Mesodermal cell (in vitro differentiated cells): ENCODE results near the gene PTTG2.

Experiments used
- H3K27ac ChIP-seq: 2 replicates; pipeline ENCODE4 v1.7.0; 2013; ENCODE audit warnings: mild to moderate bottlenecking, low read depth, low read length, moderate library complexity; ENCODE audit not compliant: severe bottlenecking
- H3K36me3 ChIP-seq: 2 replicates; pipeline ENCODE4 v1.7.1; 2013; ENCODE audit warnings: mild to moderate bottlenecking, low read length, moderate library complexity; ENCODE audit not compliant: control insufficient read depth, insufficient read depth
- H3K4me1 ChIP-seq: one replicate; pipeline ENCODE4 v1.7.1; 2013; ENCODE audit warnings: mild to moderate bottlenecking, low read length; ENCODE audit not compliant: insufficient read depth, control insufficient read depth, poor library complexity, severe bottlenecking
- H3K4me3 ChIP-seq: 2 replicates; pipeline ENCODE4 v1.7.0; 2013; ENCODE audit warnings: low read length, control low read depth, mild to moderate bottlenecking; ENCODE audit not compliant: insufficient read depth, poor library complexity, severe bottlenecking; ENCODE audit errors: extremely low read depth
- H3K9me3 ChIP-seq: 2 replicates; pipeline ENCODE4 v1.7.1; 2013; ENCODE audit warnings: mild to moderate bottlenecking, low read length, moderate library complexity; ENCODE audit not compliant: control insufficient read depth
- WGBS, 2 experiments: methylation state at CpG; one replicate each; pipeline ENCODE4 v1.1.5; 2013; ENCODE audit warnings: missing lambda C conversion rate in 2 of 2; ENCODE audit not compliant: insufficient coverage in 2 of 2; 5-methylcytosine and 5-hydroxymethylcytosine counted together

The PTTG2 gene

DNA sequence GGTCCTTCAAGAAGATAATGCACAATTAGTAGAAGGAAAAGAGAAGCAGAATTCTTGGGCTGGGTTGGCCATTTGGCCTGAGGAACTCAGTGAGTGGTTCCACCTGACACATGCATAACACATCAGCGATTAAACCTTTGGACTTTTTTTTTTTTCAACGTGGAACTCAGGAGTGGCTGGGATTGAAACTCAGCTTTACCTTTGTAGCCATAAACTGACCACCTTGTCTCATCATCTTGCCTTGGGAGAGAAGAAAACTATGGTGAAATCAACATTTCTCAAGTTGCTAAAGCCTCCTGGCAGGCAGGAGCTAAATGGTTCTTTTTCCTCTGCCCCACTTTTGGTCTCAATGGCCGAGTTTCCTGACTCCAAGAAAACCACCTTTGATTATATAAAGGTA is 16.3 kb downstream of the PTTG2 start:
- peaks cover 10% of the 10 kb centered on the region for H3K4me1 ChIP-seq
- H3K27ac ChIP-seq = no peak overlapping the region
- peak overlapping the region; percentile 29 for H3K4me3 ChIP-seq
- no peaks in the 10 kb centered on the region for H3K9me3 ChIP-seq
- 100% methylated on average over 1 of the region's 3 CpGs; no CpG with 5 or more reads in 1 of the 2 experiments for whole genome bisulfite sequencing, 2 experiments
- no peaks in the 10 kb centered on the region for H3K36me3 ChIP-seq

DNA sequence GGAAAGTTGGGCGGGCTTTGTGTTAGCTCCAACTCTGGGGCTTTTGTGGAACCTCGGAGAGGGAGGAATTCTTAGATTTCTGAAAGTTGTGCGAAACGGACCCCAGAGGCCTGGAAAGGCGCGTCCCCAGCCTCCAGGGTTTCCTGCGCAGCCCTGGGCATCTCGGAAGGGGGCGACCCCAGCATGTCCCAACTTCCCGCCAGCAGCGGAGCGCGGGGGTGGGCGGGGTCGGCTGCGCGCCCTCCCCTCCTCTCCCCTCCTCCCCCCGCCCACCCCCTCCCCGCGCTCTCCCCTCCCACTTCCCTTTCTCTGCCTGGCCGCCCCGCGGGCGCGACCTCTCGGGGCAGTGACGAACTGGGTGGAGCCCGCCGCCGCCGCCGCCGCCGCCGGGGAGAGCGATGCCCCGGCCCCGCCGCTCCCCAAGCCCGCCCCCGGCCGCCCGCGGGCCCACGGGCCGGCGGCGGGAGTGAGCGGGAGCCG is 16.8 kb downstream of the PTTG2 start:
- Histone ChIP-seq H3K4me1 (peaks cover 15% of the 10 kb centered on the region), H3K36me3 (no peaks in the 10 kb centered on the region), H3K4me3 (peak overlapping the region; percentile 72), H3K9me3 (no peaks in the 10 kb centered on the region), H3K27ac (peak overlapping the region; percentile 69)
- 0% methylated on average over 1 of the region's 50 CpGs for WGBS, 2 experiments

DNA sequence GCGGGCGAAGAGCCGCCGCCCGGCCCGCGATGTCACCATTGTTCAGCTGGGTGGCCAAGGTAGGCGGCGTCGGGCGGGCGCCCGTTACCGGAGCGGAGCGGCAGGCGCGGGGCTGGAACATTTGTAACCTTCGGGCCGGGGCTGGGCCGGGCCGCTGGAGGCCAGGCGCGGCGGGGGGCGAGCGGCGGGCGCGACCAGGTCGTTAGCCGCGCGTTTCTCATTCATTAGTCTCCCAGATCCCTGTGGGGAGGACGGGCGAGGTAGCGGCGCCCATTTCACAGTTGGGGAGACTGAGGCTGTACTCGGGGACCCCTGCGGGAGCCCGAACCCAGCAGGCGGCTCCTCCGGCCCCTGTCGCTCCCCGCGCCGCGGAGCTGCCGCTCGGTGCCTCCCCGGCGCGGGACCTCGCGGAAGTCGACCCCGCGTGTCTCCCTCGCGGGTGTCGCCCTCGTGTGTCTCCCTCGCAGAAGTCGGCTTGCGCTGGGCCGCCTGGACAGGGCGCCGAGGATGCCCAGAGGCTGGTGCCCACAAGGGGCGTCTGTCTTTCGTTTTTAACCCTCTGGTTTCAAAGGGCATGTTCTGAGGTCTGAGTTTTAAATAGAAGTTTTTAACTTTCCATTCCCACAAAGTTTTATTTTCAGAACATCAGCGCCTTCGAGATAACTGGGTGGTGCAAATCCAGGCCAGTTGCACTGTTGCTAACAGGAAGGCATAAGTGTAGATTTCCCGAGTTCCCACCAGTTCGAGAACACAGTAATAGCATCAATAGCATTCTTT is 17.5 kb downstream of the PTTG2 start:
- peaks cover 22% of the 10 kb centered on the region for H3K4me1 ChIP-seq
- H3K4me3 ChIP-seq = peak overlapping the region; percentile 72
- H3K36me3 ChIP-seq = no peaks in the 10 kb centered on the region
- H3K27ac ChIP-seq = peak overlapping the region; percentile 69
- 0 to 1% methylated on average over 45 to 51 of the region's 74 CpGs for WGBS, 2 experiments
- H3K9me3 ChIP-seq = no peaks in the 10 kb centered on the region

- Histone ChIP-seq H3K36me3 (no peaks in the 10 kb centered on the region), H3K4me1 (peaks cover 25% of the 10 kb centered on the region), H3K9me3 (no peaks in the 10 kb centered on the region), H3K4me3 (peak overlapping the region; percentile 72), H3K27ac (no peak overlapping the region)
- WGBS, 2 experiments = 24 to 48% methylated on average over 4 to 7 of the region's 11 CpGs
Measured at GRCh38 chr4:37978248-37978924, 18.2 kb downstream of the PTTG2 start.

GRCh38 chr4:37980246-37980645 is 20.0 kb downstream of the PTTG2 start:
- H3K27ac ChIP-seq = no peak overlapping the region
- H3K4me1 ChIP-seq = peaks cover 25% of the 10 kb centered on the region
- no peak overlapping the region for H3K4me3 ChIP-seq
- no CpG with 5 or more reads among the region's 1 CpG for WGBS, 2 experiments
- no peaks in the 10 kb centered on the region for H3K36me3 ChIP-seq
- no peaks in the 10 kb centered on the region for H3K9me3 ChIP-seq

DNA sequence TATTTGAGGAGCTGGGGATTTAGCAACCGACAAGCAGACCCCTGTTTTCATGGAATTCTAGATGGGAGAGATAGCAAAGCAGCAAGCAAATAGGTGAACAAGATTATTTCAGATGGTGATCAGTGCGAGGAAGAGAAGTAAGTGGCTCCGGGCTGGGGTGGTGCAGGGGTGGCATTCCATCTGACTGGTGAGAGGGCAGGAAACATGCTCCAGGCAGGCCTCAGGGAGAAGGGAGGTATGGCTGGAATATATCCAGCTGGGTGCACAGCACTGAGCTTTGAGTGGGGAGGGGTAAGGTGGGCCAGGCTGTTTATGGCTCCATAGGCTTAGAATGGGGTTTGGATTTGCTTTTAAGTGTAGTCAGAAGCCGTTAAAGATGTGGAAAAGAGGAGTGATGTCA is 21.2 kb downstream of the PTTG2 start:
- Histone ChIP-seq H3K36me3 (no peaks in the 10 kb centered on the region), H3K4me3 (no peak overlapping the region), H3K4me1 (peaks cover 25% of the 10 kb centered on the region), H3K9me3 (no peaks in the 10 kb centered on the region), H3K27ac (no peak overlapping the region)
- 69 to 95% methylated on average over 3 to 4 of the region's 4 CpGs for WGBS, 2 experiments

- 40 to 74% methylated on average over 3 to 4 of the region's 7 CpGs for WGBS, 2 experiments
- H3K27ac ChIP-seq = peak overlapping the region; percentile 30
Measured at GRCh38 chr4:37981844-37982720, 21.9 kb downstream of the PTTG2 start.

DNA sequence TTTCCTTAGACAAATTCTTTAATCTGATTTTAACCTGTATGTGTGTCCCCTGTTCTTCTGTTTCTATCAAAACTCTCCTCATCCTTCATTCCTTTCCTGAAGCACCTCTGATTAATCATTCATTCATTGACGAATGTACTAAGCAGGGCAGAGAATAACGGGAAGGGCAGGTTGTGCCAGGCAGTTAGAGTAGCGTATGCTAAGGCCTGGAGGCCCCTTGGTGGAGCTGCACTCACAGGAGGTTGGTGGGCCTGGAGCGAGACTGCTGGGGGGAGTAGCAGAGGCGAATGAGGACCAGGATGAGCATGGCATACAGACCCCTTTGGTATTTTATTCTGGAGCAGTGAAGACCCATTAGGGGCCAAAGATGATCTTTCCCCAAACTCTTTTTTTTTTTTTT is 22.5 kb downstream of the PTTG2 start:
- Histone ChIP-seq H3K9me3 (no peaks in the 10 kb centered on the region), H3K27ac (no peak overlapping the region), H3K4me3 (no peak overlapping the region), H3K4me1 (peaks cover 25% of the 10 kb centered on the region), H3K36me3 (no peaks in the 10 kb centered on the region)
- 87% methylated on average over 5 of the region's 5 CpGs; no CpG with 5 or more reads in 1 of the 2 experiments for WGBS, 2 experiments

More at GRCh38 chr4:37981844-37982720, 21.9 kb downstream of the PTTG2 start:
- H3K36me3 ChIP-seq = no peaks in the 10 kb centered on the region
- H3K9me3 ChIP-seq = no peaks in the 10 kb centered on the region
- peaks cover 25% of the 10 kb centered on the region for H3K4me1 ChIP-seq
- H3K4me3 ChIP-seq = no peak overlapping the region

- H3K9me3 ChIP-seq = no peaks in the 10 kb centered on the region
- no peaks in the 10 kb centered on the region for H3K36me3 ChIP-seq
- H3K27ac ChIP-seq = no peak overlapping the region
- no peak overlapping the region for H3K4me3 ChIP-seq
- peaks cover 23% of the 10 kb centered on the region for H3K4me1 ChIP-seq
- WGBS, 2 experiments = no CpG with 5 or more reads among the region's 1 CpG
Measured at GRCh38 chr4:37983951-37984350, 23.8 kb downstream of the PTTG2 start.

DNA sequence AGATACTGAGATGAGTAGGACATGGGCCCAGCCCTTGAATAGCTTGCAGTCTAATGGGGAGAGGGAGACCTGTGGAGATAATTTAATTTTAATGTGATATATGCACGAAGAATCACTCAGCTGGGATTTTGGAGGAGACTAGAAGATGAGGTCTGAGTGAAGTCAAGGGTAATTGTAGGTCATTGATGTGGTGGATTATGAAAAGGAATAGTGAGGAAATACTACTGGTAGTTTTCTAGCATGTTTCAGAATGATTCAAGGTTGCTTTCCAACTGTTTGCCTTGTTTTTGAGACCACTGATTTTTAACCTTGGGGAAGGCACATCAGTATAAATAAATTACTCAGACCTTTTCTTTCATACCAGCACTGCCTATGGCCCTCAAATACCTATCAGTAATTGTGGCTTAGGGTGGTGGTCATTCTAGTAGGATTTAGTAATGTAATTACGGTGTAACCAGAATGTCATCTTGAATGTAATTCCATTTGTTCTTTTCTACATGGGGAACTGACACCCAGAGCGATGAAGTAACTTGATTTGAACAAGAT is 25.6 kb downstream of the PTTG2 start:
- 95 to 100% methylated on average over 2 of the region's 3 CpGs for WGBS, 2 experiments
- peaks cover 24% of the 10 kb centered on the region for H3K4me1 ChIP-seq
- no peak overlapping the region for H3K27ac ChIP-seq
- H3K4me3 ChIP-seq = no peak overlapping the region
- H3K9me3 ChIP-seq = no peaks in the 10 kb centered on the region
- H3K36me3 ChIP-seq = no peaks in the 10 kb centered on the region
